HG02623 (cell line): ENCODE measurements around the gene ARHGAP26.
A peak's percentile ranks its signal among the peaks of the same experiment; 100 is the strongest.

Experiments
- ATAC-seq: cut with Tn5 transposase; IDR thresholded peaks from one replicate; pipeline ENCODE4 v1.9.1; 2021; ENCODE audit warnings: moderate library complexity; ENCODE audit not compliant: unreplicated experiment

Gene ARHGAP26

DNA sequence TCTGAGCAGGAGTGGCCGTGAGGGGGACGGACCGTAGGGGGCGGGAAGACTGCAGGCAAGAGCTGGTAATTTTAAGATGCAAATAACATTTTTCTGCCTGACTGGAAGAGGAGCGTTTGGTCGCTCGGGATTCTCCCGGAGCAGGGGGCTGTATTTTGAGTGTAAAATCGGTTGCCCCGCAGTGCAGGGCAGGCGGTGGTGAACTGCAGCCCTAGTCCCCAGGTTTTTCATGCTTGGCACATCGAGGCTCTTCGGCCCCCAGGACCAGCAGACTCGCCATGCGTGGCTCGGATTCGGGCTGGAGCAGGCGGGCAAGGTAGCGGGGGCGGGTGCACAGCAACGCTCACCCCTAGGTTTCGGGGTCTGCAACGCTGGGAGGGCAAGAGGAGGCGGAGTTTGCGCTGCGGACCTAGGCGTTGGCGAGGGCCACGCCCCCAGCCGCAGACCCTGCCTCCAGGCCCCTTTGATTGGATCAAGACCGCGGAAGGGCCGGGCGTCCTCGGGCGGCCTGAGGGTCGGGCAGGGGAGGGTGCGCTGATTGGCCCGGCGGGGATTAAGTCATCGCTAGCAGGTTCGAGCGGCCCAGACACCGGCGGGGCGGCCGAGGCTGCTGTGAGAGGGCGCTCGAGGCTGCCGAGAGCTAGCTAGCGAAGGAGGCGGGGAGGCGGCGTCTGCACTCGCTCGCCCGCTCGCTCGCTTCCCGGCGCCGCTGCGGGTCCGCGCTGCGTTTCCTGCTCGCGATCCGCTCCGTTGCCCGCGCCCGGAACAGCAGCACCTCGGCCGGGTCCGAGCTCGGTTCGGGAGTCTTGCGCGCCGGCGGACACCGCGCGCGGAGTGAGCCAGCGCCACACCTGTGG, at the start of gene ARHGAP26:
Gene ARHGAP26, plus strand, starts transcription at position 585 of the 857 bp plus-strand sequence. CDS start 385 bp downstream, outside the sequence.
- peak; percentile 98 for ATAC-seq

- ATAC-seq, result no peak
Observed at GRCh38 chr5:142720641-142721271, 49.4 kb upstream of the ARHGAP26 start.

DNA sequence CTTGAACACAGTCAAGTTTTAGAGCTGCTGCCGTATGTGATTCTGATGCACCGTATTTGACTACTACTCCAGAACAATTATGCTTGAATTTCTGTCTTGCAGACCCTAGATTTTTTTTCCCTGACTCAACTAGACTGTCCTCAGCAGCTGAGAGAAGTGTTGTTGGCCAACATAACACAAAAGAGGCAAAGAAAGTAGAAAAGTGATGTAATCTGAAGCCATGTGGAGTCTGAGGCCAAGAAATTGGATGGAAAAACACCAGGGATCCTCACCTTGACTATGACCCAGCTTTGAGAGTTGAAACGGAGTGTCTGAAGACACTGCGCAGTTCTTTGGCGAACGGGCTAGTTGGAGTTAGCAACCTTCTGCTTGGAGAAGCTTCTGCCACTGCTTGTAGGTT, 48.0 kb upstream of the ARHGAP26 start:
- no peak for ATAC-seq

GRCh38 chr5:142722896-142723295, 47.3 kb upstream of the ARHGAP26 start:
- ATAC-seq, result no peak

DNA sequence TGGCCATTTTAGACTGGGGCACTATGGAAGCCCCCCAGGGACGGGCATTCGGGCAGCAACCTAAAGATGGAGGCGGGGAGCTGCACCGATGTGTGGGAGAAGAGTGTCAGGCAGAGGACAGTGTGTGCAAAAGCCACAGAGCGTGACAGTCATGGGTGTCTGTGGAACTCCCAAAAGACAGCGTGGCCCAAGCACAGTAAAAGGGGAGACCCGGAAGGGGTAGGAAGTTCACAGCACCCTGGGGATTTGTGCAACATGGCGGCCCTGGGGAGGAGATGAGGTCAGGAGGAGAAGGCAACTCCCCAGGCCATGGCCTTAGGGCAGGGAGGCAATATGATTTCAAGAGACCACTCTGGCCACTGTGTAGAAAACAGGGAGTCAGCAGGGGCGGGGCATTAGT, 45.4 kb upstream of the ARHGAP26 start:
- no peak for ATAC-seq

GRCh38 chr5:142725231-142726187, 44.7 kb upstream of the ARHGAP26 start:
- no peak for ATAC-seq

DNA sequence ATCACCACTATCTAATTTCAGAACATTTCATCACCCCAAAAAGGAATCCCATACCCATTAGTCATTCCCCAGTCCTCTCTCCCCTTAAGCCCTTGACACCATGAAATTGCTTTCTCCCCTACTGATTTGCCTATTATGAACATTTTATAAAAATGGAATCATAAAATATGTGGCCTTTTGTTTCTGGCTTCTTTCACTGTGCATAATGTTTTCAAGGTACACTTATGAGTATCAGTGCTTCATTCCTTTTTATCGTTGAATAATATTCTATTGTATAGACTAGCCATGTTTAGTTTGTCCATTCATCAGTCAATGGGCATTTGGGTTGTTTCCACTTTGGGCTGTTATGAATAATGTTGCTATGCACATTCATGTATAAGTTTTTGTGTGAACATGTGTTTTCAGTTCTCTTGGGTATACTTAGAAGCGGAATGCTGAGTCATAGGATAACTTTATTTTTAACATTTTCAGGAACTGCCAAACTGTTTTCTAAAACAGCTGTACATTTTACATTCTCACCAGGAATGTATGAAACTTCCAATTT, 43.9 kb upstream of the ARHGAP26 start:
- ATAC-seq, result no peak

DNA sequence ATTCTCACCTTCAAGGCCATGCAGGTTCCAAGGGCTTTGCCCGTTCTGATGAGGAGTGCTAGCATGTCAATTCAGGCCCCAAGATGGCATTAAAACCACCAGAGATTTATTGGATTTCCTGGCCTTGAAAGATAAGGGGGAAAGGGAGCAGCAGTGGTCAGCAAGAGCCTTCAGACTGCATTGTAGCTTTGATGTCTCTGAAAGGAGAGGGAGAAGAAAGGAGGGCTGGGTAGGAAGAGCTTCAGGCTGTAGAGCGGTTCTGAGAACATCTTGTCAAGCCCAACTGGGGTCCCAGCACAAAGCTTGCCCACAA, 42.5 kb upstream of the ARHGAP26 start:
- no peak for ATAC-seq

GRCh38 chr5:142735323-142736246, 34.6 kb upstream of the ARHGAP26 start:
- ATAC-seq, result no peak

GRCh38 chr5:142736247-142736632, 33.9 kb upstream of the ARHGAP26 start:
- no peak for ATAC-seq

DNA sequence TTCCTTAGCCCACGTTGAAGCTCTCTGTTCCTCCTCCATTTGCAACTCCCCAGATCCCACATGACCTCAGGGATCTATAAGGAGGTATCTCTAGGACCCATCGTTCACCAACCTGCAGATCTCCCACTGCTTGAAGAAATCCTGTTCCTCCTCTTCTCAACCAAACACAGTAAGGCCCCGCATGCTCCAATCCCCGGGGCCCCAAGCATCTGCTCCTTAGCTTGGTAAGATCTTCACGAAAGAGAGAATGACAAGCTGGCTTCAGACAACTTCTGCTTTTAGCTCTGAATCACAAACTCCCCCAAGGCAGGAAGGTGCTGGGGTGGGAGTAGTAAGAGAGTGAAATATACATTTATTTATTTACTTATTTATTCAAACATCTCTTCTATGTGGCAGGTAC, 33.0 kb upstream of the ARHGAP26 start:
- no peak for ATAC-seq

- no peak for ATAC-seq
Observed at GRCh38 chr5:142740474-142741242, 29.5 kb upstream of the ARHGAP26 start.

DNA sequence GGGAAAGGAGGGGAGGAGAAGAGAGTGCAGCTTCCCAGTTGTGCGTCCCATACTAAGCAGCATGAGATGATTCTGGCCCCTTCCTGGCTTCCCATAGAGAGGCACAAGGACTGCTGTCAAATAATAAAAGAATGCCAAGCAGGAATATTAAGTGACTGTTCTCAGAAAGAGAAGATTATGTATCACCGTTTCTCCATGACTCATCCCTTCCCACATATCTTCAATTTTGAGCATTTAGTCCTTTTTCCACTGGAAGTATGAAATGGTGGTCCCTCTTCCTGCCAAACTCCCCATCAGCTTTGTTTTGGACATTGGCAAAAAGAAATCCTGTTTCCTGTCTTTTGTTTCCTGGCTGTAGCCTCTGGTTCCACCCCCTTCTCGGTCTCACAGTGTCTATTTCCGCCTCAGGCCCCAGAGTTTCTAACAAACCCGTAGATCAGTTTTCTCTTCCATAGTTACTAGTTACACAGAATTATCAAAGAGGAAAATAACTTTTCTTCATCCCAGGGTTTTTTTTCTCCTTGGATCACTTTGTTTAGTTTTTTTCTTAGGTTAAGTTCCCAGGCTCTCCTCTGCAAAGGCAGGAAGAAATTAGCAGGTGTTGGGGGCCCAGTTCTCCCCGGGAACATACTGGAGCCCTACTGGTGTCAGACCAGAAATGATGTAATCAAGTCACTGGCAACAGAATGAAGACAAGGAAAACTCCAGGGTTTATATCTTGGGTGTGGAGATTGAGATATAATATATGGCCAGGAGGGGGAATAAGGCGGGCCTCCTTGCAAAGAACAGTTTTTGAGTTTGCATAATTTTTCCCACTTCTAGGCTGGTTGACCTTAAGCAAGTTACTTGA, 26.4 kb upstream of the ARHGAP26 start:
- no peak for ATAC-seq

DNA sequence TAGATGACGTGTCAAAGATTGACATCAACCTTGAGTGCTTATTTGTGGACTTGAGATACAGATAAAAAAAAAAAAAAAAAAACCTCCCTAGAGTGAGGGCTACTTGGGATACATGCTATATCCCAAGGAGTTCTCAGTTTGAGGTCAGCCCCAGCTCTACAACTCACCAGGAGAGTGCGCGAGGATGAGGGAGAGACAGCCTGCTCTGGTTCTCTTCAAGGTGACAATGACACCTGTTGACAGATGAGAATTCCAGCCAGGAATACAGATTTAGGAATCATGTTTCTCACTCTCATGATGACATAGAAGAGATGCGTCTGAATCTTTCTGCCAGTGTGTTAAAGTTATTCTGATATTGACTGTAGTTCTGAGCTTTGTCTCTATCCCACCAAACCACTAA, 24.9 kb upstream of the ARHGAP26 start:
- ATAC-seq, result no peak

DNA sequence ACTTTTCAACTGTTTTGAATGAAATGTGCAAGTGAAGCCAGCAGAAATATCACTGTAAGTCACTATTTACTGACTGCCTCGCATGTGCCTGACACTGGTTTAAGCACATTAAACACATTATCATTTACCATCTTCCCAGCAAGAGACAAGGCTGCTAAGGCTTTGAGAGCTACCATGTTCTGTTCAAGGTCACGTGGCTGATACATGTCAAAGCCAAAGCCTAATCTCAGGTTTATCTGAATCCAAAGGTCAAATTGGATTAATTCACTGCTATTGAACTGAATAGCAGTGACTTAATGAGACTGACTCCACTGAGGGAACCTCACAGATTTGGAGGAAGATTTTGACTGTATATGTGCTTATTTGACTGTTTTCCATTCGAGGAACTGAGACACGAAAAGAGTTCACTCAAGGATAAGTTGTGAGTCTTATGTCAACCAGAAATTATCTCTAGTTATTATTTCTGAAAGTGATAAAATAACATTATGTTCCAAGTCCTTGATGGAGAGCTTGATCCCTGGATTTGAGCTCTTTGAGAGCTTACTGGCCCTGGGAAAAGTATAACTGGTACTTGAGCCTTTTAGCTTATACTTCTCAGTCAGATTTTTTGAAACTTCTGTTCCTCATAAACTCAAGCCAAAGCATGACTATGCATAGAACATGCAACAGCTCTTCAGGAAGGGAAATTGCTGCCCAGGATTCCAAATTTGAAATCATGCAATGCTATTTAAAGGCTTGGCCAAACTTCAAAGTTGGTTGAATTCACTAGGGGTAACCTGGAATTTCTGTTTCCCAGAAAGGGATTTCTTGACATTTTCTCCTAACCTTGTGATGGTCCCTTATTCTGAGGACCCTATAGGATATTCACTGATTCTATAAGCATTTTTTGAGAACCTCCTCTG, 23.4 kb upstream of the ARHGAP26 start:
- ATAC-seq, result no peak

DNA sequence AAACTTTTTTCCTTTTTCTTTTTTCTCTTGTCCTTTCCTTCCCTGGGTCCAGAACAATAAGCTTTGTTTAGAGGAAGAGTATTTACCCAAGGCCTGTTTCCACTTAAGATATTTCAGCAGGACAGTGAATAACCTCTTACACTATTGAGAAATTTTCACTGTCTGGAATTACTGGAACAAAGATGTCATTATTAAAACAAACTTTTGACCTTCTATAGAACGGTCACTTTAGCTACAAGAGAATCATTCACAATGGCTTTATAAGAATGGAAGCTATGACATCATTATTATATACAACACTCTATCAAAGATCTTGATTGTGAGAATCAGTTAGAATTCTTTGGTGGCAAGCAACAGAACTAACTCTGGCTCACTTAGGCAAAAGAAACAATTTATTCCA, 22.0 kb upstream of the ARHGAP26 start:
- no peak for ATAC-seq

DNA sequence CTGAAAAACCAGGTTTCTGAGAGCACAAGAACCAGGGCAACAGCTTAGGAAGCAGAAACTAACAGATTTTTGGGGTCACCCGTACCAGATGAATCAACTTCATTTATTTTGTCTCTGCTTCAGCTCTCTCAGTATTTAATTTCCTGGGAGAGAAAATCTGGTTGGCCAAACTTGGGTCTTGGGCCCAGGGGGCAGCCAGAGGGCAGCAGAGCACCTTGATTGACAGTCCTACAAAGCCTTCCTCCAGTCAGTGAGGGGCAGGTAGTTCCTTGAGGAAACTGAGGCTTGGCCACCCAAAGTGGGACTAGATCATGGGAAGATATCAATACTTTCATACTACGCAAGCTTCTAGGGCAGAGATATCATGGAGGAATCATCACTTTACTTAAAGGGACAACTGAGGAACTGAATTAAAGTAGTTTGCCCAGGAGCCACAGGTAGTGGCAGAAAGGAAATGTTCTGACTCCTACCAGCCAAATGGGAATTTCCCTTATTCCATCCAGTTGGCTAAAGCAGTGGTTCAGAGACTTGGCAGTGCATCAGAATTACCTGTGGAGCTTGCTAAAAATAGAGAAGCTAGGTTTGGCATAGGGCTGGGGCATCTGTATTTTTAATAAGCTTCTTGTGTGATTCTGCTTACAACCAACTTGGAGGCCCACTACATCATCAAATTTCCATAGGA, 21.5 kb upstream of the ARHGAP26 start:
- no peak for ATAC-seq
